GM18499 (cell line): Measurements from ENCODE around the gene TMEM164.
"Not testable (repeated sequence)": the region's sequence is repeated elsewhere in the genome, so short reads cannot be mapped to it uniquely, and the experiment has no call there.

Experiments
- ATAC-seq: cut with Tn5 transposase; IDR thresholded peaks from one replicate; pipeline ENCODE4 v1.9.1; 2021; ENCODE audit warnings: moderate number of reproducible peaks; ENCODE audit not compliant: insufficient read depth, unreplicated experiment

Gene TMEM164

DNA sequence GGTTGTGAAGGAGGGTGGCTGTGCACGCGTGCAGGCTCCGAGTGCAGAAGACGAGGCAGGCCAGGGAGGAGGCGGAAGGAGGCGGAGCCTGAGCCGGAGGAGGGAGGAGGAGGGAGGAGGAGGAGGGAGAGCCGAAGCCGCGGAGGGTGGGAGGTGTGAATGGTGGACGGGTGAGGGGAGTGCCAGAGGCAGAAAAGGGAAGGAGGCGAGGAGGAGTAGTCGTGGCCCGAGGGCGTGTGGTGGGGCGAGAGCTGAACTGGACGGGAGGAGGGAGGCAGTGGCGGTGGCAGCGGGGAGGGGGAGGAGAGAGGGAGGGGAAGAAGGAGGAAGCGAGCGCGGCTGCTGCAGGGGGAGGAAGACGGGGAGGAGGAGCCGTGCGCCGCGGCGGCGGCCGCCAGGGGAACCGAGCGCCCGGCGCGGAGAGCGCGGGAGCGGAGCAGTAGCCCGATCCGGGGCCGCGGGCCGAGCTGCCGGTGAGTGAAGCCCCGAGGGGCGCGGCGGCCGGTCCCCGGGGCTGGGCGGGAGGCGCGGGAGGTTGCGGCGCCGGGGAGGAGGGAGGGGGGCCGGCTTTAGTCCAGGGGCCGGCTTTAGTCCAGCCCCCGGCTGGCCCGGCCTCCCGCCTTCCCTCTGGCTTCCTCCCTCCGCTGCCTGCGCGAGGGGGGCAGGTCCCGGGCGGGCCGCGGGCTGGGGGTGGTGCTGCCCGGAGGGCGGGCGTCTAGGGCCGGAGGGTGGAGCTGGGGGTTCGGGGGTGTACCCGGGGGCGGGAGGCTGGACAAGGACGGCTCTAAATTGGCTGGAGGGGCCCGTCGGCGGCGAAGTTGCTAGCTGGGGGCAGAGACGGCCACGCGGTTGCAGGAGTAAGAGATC lies at the start of gene TMEM164:
TSS of gene TMEM164 (plus strand) at position 815 of the 867 bp plus-strand sequence. CDS start 661 bp downstream, outside the sequence.
- ATAC-seq, result peak; percentile 45

DNA sequence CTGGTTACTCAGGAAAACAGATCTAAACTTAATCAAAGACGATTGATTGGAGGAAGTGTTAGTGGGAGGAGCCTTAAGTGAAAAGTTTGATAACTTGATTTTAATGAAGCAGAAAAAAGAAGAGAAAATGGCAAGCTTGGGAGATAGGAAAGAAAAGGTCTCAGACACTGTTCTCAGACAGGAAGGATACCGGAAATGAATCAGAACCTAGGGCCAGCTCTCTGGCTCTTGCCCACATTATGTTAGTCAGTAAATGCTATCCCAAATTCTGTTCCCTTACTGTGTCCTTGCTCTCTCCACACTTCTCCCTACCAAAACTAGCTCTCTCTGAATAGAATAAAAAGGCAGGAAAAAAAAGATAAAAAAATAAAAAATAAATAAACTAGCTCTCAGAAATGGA lies 48.6 kb upstream of the TMEM164 start:
- ATAC-seq, result no peak

DNA sequence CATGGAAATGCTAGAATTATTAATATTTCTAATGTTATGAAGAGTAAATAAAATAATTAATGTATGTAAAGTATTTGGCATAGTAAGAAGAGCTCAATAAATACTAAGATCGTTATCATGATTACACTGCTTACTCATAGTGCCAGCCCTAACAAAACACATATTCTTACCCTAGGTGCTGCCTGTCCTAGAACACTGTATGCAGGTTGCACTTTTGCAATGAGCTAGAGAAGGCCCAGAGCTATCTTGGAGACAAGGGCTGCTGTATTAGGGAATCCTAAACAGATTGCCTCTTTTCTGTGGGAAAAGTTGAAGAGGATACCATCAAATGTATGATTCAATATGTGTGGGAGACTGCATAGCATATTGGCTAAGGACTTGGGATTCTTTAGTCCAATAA lies 48.0 kb upstream of the TMEM164 start:
- ATAC-seq, result no peak

DNA sequence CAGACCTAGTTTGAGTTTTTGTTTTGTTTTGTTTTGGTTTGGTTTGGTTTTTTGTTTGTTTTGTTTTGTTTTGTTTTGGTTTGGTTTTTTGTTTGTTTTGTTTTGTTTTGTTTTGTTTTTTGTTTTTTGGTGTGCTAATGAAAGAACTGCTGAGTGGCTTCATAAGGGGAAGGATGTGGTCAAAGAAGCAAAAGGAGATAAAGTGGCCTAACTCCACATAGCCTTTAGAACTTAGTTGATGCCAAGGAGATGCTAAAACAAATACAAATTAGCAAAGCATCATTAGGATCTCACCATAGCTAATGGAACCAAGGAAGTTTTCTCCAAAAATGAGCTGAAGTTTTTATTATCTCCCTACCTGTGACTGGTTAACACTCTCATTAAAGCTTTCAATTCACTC lies 44.6 kb upstream of the TMEM164 start:
- no peak for ATAC-seq

DNA sequence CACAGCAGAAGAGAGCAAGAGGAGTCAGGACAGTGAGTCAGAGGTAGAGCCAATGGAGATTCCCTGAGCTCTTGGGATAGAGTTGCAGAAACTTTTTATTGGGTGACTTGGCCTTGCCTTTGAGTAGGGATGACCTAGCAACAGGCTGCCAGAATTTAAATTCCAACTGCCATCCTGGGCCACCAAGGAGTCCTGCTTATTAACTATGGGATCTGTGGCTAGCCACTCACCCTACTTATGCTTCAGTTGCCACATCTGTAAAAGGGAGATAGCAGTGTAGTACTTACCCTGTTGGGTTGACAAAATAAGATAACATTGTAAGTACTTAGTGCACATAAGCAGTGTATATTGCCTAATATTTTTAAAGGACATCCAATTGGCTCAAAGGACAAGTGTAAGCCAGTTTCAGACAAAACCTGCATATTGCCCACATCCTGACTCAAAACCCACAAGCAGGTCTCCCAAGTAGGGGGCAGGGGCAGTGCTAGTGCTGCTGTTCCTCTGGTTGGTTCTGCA lies 43.5 kb upstream of the TMEM164 start:
- no peak for ATAC-seq

DNA sequence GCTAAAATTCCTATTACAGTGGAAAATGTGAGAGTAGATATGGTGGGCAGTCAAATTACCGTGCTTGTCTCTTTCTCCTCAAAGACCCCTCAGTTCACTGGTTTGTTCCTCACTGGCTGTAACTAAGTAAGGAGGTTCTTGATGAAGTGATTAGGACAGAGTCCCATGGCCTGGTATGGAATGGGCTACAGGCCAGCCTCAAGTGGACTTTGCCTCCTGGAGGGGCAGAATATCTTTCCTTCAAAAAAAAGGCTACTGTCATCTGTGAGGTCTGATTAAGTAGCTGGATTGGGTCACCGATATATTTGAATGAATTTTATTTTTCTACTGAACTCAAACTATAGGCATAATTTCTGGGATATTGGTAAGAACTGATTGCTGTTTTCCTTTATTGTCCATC lies 38.5 kb upstream of the TMEM164 start:
- no peak for ATAC-seq

DNA sequence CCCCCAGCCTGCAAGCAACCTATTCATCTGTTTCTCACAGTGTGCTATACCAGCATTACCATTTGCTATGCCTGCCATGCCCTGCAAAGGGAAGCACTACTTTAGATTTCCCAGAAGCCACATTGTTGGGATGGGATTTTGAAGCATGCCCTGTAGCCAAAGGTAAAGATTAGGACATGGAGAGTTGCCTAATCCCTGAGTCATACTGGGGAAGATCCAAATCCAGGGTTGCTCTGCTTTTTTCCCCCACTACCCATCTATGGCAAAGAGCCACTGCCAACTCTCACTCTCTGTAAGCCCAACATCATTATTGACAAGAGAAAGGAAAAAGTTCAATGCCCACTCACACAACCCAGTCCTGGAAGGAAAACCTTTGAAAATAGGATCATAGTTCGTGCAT lies 36.7 kb upstream of the TMEM164 start:
- no peak for ATAC-seq

DNA sequence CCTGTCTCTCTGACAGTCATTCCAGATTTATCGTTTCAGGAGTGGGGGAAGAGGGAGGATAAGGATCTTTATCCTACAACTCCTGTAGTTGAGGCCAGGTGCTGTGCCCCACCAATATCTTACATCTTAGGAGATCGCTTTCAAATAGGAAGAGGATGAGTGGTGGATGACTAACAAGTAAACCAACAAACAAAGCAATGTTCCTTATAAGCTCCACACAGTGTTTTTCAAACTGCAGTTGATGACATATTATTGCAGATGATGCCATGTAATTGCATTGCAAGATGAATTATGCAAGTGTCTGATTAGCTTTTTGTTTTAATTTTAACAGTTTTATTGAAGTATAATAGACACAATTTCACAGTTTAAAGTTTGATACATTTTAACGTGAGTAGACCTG lies 35.8 kb upstream of the TMEM164 start:
- no peak for ATAC-seq

DNA sequence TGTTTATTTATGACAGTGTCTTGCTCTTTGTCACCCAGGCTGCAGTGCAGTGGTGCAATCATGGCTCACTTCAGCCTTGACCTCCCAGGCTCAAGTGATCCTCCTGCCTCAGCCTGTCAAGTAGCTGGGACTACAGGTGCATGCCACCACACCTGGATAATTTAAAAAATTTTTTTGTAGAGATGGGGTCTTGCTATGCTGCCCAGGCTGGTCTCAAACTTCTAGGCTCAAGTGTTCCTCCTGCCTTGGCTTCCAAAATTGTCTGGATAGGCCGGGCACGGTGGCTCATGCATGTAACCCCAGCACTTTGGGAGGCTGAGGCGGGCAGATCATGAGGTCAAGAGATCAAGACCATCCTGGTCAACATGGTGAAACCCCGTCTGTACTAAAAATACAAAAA lies 32.1 kb upstream of the TMEM164 start:
- ATAC-seq, result not testable (repeated sequence)

DNA sequence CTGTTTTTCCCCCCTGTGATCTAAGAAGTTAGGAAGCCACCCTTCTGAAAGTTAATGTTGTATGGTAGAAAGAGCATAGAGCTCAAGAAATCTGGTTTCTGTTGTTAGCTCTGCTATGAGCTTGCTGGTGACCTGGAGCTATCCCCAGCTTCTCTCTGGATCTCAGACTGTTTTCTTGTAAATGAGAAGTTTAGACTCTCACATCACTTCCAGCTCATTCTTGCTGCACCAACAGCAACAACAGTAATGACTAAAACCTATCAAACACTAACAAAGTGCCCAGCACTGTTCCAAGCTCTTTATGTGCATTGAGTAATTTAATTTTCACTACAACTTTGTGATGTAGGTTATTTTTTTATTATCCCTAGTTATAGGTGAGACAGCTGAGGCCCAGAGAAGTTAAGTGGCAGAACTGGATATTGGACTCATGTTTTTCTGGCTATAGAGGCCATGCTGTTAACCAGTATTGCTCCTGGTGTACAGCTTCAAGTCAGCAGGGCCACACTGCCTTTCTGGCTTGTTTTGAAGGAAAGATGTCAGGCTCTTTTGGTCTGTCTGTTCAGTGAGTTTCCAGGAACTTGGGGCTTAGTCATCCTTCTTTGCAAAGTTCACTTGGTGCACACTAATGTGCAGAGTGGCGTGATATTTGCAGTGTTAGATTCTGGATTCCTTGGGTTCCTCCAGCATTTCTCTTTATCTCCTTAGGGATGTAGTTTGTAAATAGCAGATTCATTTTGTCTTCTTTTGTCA lies 27.8 kb upstream of the TMEM164 start:
- ATAC-seq, result no peak

DNA sequence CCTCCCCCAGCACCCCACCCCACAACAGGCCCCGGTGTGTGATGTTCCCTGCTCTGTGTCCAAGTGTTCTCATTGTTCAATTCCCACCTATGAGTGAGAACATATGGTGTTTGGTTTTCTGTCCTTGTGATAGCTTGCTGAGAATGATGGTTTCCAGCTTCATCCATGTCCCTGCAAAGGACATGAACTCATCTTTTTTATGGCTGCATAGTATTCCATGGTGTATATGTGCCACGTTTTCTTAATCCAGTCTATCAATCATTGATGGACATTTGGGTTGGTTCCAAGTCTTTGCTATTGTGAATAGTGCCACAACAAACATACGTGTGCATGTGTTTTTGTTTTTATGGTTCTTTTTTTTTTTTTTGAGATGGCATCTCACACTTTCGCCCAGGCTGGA lies 17.7 kb upstream of the TMEM164 start:
- not testable (repeated sequence) for ATAC-seq

DNA sequence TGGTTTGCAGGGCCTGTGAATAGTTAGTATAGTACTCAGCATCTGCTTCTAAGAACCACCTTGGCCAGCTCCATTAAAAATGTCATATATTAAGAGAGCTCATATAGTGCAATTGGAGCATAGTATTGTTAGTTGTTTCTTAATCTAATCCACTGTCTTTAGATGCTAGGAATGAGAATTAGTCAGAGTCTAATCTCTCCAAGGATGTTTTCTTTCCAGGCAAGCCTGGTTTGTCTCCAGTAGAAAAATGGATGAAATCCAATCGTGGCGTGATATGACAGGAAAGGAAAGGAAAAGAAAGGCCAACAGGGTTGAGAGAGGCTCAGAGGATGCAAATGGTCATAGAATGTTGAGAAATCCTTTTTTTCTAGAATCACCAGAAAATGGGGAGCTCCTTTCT lies 15.0 kb upstream of the TMEM164 start:
- no peak for ATAC-seq

DNA sequence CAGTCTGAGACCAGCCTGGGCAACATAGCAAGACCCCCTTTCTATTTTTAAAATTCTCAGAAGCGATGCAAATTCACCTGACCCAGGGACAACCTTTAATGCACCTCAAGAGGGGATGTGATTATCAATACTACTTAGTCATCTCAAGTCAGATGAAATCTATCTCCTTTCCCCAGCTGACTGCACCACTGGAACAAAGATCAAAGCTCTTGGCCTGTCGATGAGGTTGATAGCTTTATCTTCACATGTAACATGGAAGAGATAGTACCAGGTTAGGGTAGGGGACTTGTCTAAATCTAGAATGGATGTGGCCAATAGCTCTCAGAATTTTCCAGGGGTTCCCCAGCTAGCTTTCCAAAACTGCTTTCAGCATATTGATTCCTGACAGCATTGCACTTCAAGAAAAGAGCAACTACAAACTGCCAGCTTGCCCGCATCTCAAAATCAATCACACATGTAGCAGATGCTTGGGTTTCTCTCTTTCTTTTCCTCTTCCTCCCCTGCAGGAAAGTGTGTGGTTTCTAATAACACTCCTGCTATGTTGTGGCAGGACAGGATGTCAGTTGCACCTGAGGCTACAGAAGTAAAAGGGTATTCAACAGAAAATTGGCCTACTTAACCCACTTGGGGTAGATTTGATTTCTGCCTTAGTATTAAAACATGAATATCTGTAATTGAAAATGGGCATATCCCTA lies 12.2 kb upstream of the TMEM164 start:
- ATAC-seq, result no peak

DNA sequence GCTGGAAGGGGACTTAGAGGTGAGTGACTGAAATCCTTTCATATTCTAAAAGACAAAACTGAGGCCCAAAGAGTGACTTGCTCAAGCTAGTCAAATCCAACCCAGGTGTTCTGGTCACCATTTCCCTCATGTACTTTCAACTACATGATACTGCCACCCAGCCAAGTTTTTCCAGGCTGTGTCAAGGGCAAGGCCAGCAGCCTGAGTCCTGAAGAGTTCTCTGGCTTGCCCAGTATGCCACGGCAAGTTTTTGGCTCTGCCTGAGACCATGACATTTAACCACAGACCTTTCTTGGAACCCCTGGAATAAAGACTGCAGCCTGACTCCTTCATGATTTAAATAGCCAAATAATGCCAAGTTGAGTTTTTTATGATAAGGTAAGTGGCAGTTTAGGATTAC lies 10.7 kb upstream of the TMEM164 start:
- no peak for ATAC-seq

DNA sequence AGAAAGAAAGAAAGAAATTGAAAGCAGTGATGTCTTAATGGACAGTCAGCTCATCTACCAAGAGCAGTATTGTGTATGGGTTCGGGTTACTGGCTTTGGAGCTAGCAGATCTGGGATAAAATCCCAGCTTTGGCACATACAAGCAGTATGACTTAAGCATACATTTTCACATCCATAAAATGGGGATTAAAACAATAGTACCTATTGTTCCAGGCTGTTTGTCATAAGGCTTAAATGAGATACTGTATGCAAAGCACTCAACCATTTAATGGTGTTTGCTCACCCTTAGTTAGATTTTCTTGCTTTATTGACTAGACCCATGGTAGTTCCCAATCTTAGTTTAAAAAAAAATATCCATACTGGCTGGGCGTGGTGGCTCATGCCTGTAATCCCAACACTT lies 7.8 kb upstream of the TMEM164 start:
- no peak for ATAC-seq

DNA sequence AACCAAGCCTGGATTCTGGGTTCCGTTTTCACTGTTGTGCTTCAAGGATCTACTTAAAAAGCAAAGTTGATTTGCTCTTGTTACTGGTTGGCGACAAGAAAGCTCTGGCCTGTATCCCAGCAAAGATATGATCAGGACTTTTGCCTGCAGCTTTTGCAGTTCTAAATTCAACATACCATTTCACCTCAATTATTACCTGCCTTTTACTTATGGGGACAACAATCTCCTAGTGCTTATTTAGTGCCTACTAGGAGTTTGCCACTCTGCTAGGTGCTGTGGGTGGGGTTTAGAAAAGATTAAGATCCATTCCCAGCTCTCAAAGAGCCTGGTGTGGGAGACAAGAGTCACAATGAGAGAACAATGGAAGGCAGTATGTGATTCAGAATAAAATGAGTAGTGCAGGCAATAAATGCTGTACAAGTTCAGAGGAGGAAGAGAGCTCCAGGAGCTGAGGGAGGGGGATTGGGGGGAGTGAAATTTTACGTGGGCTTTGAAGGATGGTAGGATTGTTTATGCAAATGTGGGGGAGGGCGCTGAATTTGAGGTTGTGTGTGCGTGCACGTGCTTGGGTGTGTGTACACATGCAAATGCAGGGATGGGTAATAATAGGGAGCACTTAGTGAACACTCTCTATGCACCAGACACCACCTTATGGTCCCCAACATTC lies 5.0 kb upstream of the TMEM164 start:
- no peak for ATAC-seq

DNA sequence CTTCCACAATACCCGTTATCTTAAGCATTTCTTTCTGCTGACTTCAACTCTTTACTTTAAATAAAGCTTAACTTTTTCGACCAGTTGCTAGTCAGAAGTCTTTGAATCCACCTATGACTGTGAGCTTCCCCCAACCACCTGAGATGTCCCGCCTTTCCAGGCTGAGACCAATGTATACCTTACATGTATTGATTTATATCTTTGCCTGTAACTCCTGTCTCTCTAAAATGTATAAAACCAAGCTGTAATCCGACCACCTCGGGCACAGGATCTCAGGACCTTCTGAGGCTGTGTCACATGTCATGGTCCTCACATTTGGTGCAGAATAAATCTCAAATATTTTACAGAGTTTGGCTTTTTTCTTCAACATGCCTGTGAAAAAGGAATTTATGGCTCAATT lies 2.9 kb upstream of the TMEM164 start:
- ATAC-seq, result no peak

DNA sequence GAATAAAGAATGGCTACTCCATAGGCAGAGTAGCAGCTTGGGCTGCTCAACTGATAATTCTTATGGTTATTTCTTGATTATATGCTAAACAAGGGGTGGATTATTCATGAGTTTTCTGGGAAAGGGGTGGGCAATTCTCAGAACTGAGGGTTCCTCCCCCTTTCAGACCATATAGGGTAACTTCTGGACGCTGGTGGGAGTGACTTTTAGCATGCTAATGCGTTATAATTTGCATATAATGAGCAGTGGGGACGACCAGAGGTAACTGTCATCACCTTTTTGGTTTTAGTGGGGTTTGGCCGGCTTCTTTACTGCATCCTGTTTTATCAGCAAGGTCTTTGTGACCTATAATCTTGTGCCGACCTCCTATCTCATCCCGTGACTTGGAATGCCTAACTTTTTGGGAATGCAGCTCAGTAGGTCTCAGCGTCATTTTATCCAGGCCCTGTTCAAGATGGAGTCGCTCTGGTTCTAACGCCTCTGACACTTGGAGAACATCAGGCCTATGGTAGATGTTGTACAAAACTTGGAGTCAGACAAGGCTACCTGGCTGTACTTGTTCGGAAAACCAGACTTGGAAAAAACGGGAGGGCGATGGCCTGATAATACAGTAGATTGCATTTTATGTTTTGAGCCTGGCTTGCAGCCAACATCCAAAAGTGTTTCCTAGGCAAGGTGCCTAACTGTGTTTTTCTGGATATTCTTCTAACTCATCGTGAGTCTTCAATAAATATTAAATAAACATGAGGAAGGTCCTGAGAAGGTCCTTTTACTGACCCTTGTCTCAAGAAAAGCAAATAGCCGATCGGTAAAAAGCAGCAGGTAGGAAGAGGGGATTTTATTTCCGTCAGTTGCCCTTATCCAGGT lies 1.8 kb upstream of the TMEM164 start:
- no peak for ATAC-seq

DNA sequence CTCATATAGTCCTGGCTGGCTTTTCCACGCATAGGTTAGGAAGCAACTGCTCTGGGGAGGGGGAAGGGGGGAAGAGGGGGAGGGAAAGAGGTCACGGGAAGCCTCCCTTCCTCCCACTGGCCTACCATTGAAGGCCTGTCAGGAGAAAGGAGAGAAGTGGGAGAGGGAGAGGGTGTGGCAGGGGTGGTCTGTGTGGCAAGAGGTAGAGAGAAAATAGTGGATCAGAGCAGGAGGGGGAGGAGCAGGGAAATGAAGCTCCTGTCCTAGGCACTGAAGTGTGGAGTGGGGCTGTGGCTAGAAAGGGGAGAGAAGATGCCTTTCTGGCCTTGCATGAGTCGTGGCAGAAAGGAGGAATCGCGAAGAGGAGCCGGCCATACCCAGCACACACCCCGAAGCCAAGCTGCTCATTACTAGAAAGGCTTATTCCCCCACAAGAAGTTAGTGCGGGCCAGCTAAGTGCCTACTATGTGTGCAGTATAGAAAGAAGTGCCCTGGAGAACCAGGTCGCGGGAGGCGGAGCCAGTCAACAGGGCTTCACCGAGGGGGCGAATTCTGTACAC lies 1.1 kb upstream of the TMEM164 start:
- no peak for ATAC-seq
